Panc1 (cell line): Measurements from ENCODE around the gene ADGRG3. TPM values are rescaled to one million over a fixed set of nuclear protein-coding genes. Genes with fewer than 3 reads are reported as not detected.

Experiments used
- ATAC-seq: fragments of 200-7000 bp; cut with Tn5 transposase; 2 replicates; pipeline ENCODE4 v1.9.1; 2020; ENCODE audit warnings: mild to moderate bottlenecking, moderate library complexity
- BruUV-seq: library from RNA; stranded (reverse); fragments of 400-500 nt; replicated peaks from 2 replicates; lab custom pipeline; 2021; lab: Mats Ljungman, UMichigan
- CTCF ChIA-PET: fragments of 300-600 bp; sonication (Branson Sonifier 250); formaldehyde crosslinking; loops from one replicate; lab custom pipeline; 2022; ENCODE audit warnings: antibody characterized with exemption; lab: Charles Lee
- POLR2A ChIA-PET: fragments of 300-600 bp; sonication (Branson Sonifier 250); formaldehyde crosslinking; loops from one replicate; lab custom pipeline; 2022; ENCODE audit warnings: antibody characterized with exemption; lab: Charles Lee
- DNase-seq: peaks from one replicate; pipeline ENCODE4 v3.0.0-alpha.2; 2010; ENCODE audit warnings: low read depth, low spot score
- H3K27ac ChIP-seq: 2 replicates; pipeline ENCODE4 v1.5.1; 2011; ENCODE audit warnings: mild to moderate bottlenecking, low read length, inconsistent platforms
- H3K27me3 ChIP-seq: fragments of 200-500 bp; sonication (Bioruptor generic); 2 replicates; pipeline ENCODE4 v1.6.0; 2014; ENCODE audit warnings: low read length, inconsistent platforms; ENCODE audit not compliant: control insufficient read depth, insufficient read depth
- H3K36me3 ChIP-seq: fragments of 200-500 bp; sonication (Bioruptor generic); 2 replicates; pipeline ENCODE4 v1.5.1; 2014; ENCODE audit warnings: inconsistent platforms, mild to moderate bottlenecking, low read length, moderate library complexity; ENCODE audit not compliant: control insufficient read depth, insufficient read depth
- H3K4me1 ChIP-seq: 2 replicates; pipeline ENCODE4 v1.5.1; 2011; ENCODE audit warnings: inconsistent platforms, mild to moderate bottlenecking, low read length, moderate library complexity; ENCODE audit not compliant: control insufficient read depth, insufficient read depth
- H3K4me3 ChIP-seq, 2 experiments: 2 replicates each; pipeline ENCODE4 v1.5.1; 2011 to 2012; ENCODE audit warnings: low read depth in 2 of 2, low read length in 2 of 2, mild to moderate bottlenecking in 2 of 2, inconsistent platforms in 1 of 2, moderate library complexity in 1 of 2
- H3K9me3 ChIP-seq: fragments of 200-500 bp; sonication (Bioruptor generic); 2 replicates; pipeline ENCODE4 v1.5.1; 2014; ENCODE audit warnings: low read depth, mild to moderate bottlenecking, inconsistent platforms, low read length, moderate library complexity; ENCODE audit not compliant: control insufficient read depth, insufficient read depth
- CTCF ChIP-seq: fragments of 450-650 bp; IDR thresholded peaks from 2 replicates; pipeline ENCODE4 v1.5.1; 2017; ENCODE audit warnings: mild to moderate bottlenecking
- POLR2AphosphoS5 ChIP-seq: IDR thresholded peaks from 2 replicates; pipeline ENCODE4 v1.6.1; 2012; ENCODE audit warnings: mild to moderate bottlenecking, low read depth, low read length, moderate library complexity
- REST ChIP-seq, 2 experiments: IDR thresholded peaks; 2 replicates each; pipeline ENCODE4 v1.6.1; 2011 to 2012; ENCODE audit warnings: low read depth in 2 of 2, control low read depth in 1 of 2, low read length in 1 of 2, mild to moderate bottlenecking in 1 of 2, moderate library complexity in 1 of 2; ENCODE audit not compliant: insufficient read depth in 1 of 2
- SIN3A ChIP-seq: IDR thresholded peaks from 2 replicates; pipeline ENCODE4 v1.6.1; 2012; ENCODE audit warnings: low read depth, mild to moderate bottlenecking, low read length, moderate library complexity, borderline replicate concordance; ENCODE audit not compliant: insufficient read depth
- TCF7L2 ChIP-seq: IDR thresholded peaks from 2 replicates; pipeline ENCODE4 v1.6.1; 2011; ENCODE audit warnings: mild to moderate bottlenecking, low read depth, low read length, inconsistent platforms
- in situ Hi-C: cut with HindIII; loops from 2 replicates; pipeline ENCODE4 v1.10.0; 2016; ENCODE audit warnings: low sequenced_read_pairs, low pct_unique_long_range_greater_than_20kb
- intact Hi-C: fragments of 100-400 bp; cut with micrococcal nuclease; formaldehyde crosslinking; loops from one replicate; pipeline ENCODE4 v1.10.0; 2022; ENCODE audit not compliant: unreplicated experiment
- total RNA-seq: library from RNA; stranded (reverse); gene quantifications from one replicate; pipeline ENCODE4 v1.2.1, GENCODE V29; 2021; ENCODE audit not compliant: unreplicated experiment

The ADGRG3 gene
- total RNA-seq, 1 experiment from 2014 or later: not detected

- in situ Hi-C loops: no loop called here
- ATAC-seq: no peak
- Histone ChIP-seq H3K36me3 (no peaks in the 10 kb centered on the region), H3K27ac (no peak overlapping the region), H3K4me3 (no peak overlapping the region), H3K27me3 (no peaks in the 10 kb centered on the region; the same call in 1 of the 2 replicates), H3K4me1 (no peaks in the 10 kb centered on the region), H3K9me3 (no peaks in the 10 kb centered on the region)
- BruUV-seq: no TSS peak
- TF ChIP-seq POLR2AphosphoS5 (no peak), SIN3A (no peak), CTCF (no peak), TCF7L2 (no peak), REST (IDR thresholded peaks at IDR 0.05; ENCODE audit: insufficient read depth in 1 of 2, low read depth in 2 of 2, low read length in 1 of 2) (no peak)
- POLR2A ChIA-PET: no interaction called here
- no peak for DNase-seq
- CTCF ChIA-PET: no interaction called here
- intact Hi-C loops: no loop called here
Measured at GRCh38 chr16:57706717-57707116, 38.6 kb downstream of the ADGRG3 start.

DNA sequence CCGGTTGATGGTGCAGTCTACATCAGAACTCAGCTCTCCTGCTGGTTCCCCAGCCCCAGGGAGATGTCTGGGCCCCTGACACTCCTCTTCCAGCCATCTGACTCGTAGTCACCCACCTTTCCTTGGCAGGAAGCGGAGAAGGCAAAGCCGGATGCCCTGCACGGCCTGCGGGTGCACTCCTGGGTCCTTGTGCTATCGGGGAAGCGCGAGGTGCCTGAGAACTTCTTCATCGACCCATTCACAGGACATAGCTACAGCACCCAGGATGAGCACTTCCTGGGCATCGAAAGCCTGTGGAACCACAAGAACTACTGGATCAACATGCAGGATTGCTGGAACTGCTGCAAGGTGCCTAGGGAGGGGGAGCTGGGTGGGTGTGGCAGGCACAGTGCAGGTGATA is 39.2 kb downstream of the ADGRG3 start:
- no peak for DNase-seq
- POLR2A ChIA-PET: no interaction called here
- in situ Hi-C loops (no loop called here), intact Hi-C loops (no loop called here)
- Histone ChIP-seq H3K4me1 (no peaks in the 10 kb centered on the region), H3K9me3 (no peaks in the 10 kb centered on the region), H3K27me3 (no peaks in the 10 kb centered on the region; the same call in 1 of the 2 replicates), H3K27ac (no peak overlapping the region), H3K36me3 (no peaks in the 10 kb centered on the region), H3K4me3 (no peak overlapping the region)
- ATAC-seq: no peak
- CTCF ChIA-PET: no interaction called here
- no peak for TF ChIP-seq POLR2AphosphoS5
- TF ChIP-seq SIN3A: no peak
- no peak for TF ChIP-seq REST (IDR thresholded peaks at IDR 0.05; ENCODE audit: insufficient read depth in 1 of 2, low read depth in 2 of 2, low read length in 1 of 2)
- no peak for TF ChIP-seq CTCF
- TF ChIP-seq TCF7L2: no peak
- BruUV-seq: no TSS peak
